ENCODE results near the gene CAB39.

The CAB39 gene

GRCh38 chr2:230864122-230864604, 151.5 kb downstream of the CAB39 start:
- TF ChIP-seq, protein P1, sequence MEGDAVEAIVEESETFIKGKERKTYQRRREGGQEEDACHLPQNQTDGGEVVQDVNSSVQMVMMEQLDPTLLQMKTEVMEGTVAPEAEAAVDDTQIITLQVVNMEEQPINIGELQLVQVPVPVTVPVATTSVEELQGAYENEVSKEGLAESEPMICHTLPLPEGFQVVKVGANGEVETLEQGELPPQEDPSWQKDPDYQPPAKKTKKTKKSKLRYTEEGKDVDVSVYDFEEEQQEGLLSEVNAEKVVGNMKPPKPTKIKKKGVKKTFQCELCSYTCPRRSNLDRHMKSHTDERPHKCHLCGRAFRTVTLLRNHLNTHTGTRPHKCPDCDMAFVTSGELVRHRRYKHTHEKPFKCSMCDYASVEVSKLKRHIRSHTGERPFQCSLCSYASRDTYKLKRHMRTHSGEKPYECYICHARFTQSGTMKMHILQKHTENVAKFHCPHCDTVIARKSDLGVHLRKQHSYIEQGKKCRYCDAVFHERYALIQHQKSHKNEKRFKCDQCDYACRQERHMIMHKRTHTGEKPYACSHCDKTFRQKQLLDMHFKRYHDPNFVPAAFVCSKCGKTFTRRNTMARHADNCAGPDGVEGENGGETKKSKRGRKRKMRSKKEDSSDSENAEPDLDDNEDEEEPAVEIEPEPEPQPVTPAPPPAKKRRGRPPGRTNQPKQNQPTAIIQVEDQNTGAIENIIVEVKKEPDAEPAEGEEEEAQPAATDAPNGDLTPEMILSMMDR (IDR thresholded peaks at IDR 0.05; ENCODE audit: insufficient read depth, low read length, missing control alignments), result no peak
- ChIA-PET CTCF (interaction anchor here (1.3 to 2.6 kb wide), 6 partner anchors 8 to 40 kb away, joined by 4 to 15 read pairs (median 8); no protein-coding TSS in a partner anchor), POLR2A (interaction anchor here (0.6 kb wide), 1 partner anchor 312 kb away, joined by 4 read pairs; no protein-coding TSS in a partner anchor)
- DNase-seq (ENCODE audit: low read depth, low spot score), result no peak
- peak overlapping the region; percentile 85 for H3K4me3 ChIP-seq (ENCODE audit: low read depth, low read length)

DNA sequence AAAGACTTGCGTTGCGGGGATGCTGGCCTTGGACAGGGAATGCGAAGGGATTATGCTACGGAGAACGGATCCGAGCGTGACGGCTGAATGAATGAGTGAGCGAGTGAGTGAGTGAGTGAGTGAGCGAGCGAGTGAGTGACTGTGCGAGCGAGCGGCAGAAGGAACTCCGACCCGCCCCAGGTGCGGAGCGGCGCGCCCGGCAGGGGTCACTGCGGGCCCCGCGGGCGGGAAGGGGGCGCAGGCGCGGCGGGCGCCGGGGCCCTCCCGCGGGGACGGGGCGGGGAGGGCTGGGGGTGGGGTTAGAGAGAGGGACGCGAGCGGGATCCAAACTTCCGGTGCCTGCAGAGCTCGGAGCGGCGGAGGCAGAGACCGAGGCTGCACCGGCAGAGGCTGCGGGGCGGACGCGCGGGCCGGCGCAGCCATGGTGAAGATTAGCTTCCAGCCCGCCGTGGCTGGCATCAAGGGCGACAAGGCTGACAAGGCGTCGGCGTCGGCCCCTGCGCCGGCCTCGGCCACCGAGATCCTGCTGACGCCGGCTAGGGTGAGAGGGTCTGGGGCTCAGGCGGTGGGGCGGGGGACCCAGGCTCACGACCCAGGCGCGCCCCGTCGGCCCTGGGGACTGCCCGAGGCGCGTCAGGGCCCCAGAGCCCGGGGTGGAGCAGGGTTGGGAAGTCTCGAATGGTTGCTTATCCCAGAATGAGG, 152.1 kb downstream of the CAB39 start, which contains the start of gene ITM2C:
Gene ITM2C (plus strand): TSS at position 338 of the 702 bp plus-strand sequence. CDS start 84 bp downstream, at position 422.
- peak within 1 kb of the TSS; percentile 85 for H3K4me3 ChIP-seq (ENCODE audit: low read depth, low read length)
- TF ChIP-seq, protein P1 (IDR thresholded peaks at IDR 0.05; ENCODE audit: insufficient read depth, low read length, missing control alignments), result peak; percentile 57
- no peak for DNase-seq (ENCODE audit: low read depth, low spot score)
- POLR2A ChIA-PET, result interaction anchor here (0.6 kb wide), 1 partner anchor 313 kb away, joined by 4 read pairs; no protein-coding TSS in a partner anchor
- CTCF ChIA-PET, result interaction anchor here (0.6 to 2.6 kb wide), 8 partner anchors 9 to 181 kb away, joined by 3 to 15 read pairs (median 5); no protein-coding TSS in a partner anchor

DNA sequence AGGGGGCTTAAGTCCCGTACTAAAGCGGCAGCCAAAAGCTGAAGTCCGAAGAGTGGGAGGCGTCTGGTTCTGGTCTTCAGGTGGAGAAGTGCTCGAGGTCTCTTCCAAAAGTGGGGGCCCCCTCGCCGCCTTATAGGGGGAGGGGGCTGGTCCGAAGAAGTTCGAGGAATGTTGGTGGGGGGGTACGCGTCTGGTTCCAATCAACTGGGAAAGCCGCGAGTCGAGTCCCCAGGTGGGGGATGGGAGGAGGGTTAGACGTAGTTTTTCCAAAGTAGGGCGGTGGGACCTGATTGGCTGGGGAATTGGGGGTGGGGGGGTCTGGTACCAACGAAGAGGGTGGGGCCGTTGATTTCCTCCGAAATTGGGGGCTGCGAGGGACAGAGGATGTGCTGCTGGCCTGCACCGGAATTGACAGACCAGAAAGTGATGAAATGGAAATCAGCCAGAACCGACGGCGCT, 152.7 kb downstream of the CAB39 start:
- ChIA-PET CTCF (interaction anchor here (0.6 to 2.6 kb wide), 8 partner anchors 10 to 180 kb away, joined by 3 to 15 read pairs (median 5); no protein-coding TSS in a partner anchor), POLR2A (no interaction called here)
- DNase-seq (ENCODE audit: low read depth, low spot score), result no peak
- H3K4me3 ChIP-seq (ENCODE audit: low read depth, low read length), result peak overlapping the region; percentile 85
- TF ChIP-seq, protein P1 (IDR thresholded peaks at IDR 0.05; ENCODE audit: insufficient read depth, low read length, missing control alignments), result no peak

GRCh38 chr2:230865766-230866755, 153.4 kb downstream of the CAB39 start:
- peak overlapping the region; percentile 85 for H3K4me3 ChIP-seq (ENCODE audit: low read depth, low read length)
- no peak for DNase-seq (ENCODE audit: low read depth, low spot score)
- ChIA-PET POLR2A (no interaction called here), CTCF (interaction anchor here (0.8 to 2.6 kb wide), 12 partner anchors 9 to 187 kb away, joined by 3 to 16 read pairs (median 5); no protein-coding TSS in a partner anchor)
- TF ChIP-seq, protein P1 (IDR thresholded peaks at IDR 0.05; ENCODE audit: insufficient read depth, low read length, missing control alignments), result peak; percentile 43

- TF ChIP-seq, protein P1 (IDR thresholded peaks at IDR 0.05; ENCODE audit: insufficient read depth, low read length, missing control alignments), result no peak
- ChIA-PET CTCF (interaction anchor here (0.7 to 2.6 kb wide), 10 partner anchors 10 to 186 kb away, joined by 3 to 16 read pairs (median 4); no protein-coding TSS in a partner anchor), POLR2A (no interaction called here)
- no peak for DNase-seq (ENCODE audit: low read depth, low spot score)
- H3K4me3 ChIP-seq (ENCODE audit: low read depth, low read length), result peak overlapping the region; percentile 6; the same call in 1 of the 2 replicates
Observed at GRCh38 chr2:230866756-230867523, 154.3 kb downstream of the CAB39 start.

Data from AG04449 (cell line).